ENCODE results near the gene ABR.

Gene ABR

GRCh38 chr17:1042486-1042885 is 137.3 kb downstream of the ABR start:
- peaks cover 7 to 11% of the 10 kb centered on the region in 2 donors for H3K36me3 ChIP-seq (ENCODE audit: control insufficient read depth in 2 of 2, insufficient read depth in 2 of 2, low read length in 2 of 2)
- H3K4me3 ChIP-seq (ENCODE audit: low read length in 2 of 2), result no peak overlapping the region
- H3K9me3 ChIP-seq (ENCODE audit: control insufficient read depth in 2 of 2, low read length in 2 of 2), result no peaks in the 10 kb centered on the region
- H3K27ac ChIP-seq (ENCODE audit: low read length), result no peak overlapping the region
- H3K4me1 ChIP-seq (ENCODE audit: control insufficient read depth, insufficient read depth, low read length), result peaks cover 24% of the 10 kb centered on the region
- no peaks in the 10 kb centered on the region for H3K27me3 ChIP-seq (ENCODE audit: control insufficient read depth in 1 of 2, insufficient read depth in 2 of 2, low read length in 2 of 2)
- no peak overlapping the region for H3K9ac ChIP-seq (ENCODE audit: low read length in 2 of 2)

GRCh38 chr17:1041746-1042145 is 138.0 kb downstream of the ABR start:
- H3K9ac ChIP-seq (ENCODE audit: low read length in 2 of 2), result no peak overlapping the region
- H3K4me1 ChIP-seq (ENCODE audit: control insufficient read depth, insufficient read depth, low read length), result peaks cover 17% of the 10 kb centered on the region
- H3K4me3 ChIP-seq (ENCODE audit: low read length in 2 of 2), result no peak overlapping the region
- H3K36me3 ChIP-seq (ENCODE audit: control insufficient read depth in 2 of 2, insufficient read depth in 2 of 2, low read length in 2 of 2), result peaks cover 7 to 11% of the 10 kb centered on the region in 2 donors
- no peak overlapping the region for H3K27ac ChIP-seq (ENCODE audit: low read length)
- no peaks in the 10 kb centered on the region for H3K27me3 ChIP-seq (ENCODE audit: control insufficient read depth in 1 of 2, insufficient read depth in 2 of 2, low read length in 2 of 2)
- no peaks in the 10 kb centered on the region for H3K9me3 ChIP-seq (ENCODE audit: control insufficient read depth in 2 of 2, low read length in 2 of 2)

GRCh38 chr17:1040216-1040600 is 139.6 kb downstream of the ABR start:
- Histone ChIP-seq H3K27me3 (ENCODE audit: control insufficient read depth in 1 of 2, insufficient read depth in 2 of 2, low read length in 2 of 2) (no peaks in the 10 kb centered on the region), H3K9me3 (ENCODE audit: control insufficient read depth in 2 of 2, low read length in 2 of 2) (no peaks in the 10 kb centered on the region), H3K36me3 (ENCODE audit: control insufficient read depth in 2 of 2, insufficient read depth in 2 of 2, low read length in 2 of 2) (peaks cover 7 to 9% of the 10 kb centered on the region in 2 donors), H3K9ac (ENCODE audit: low read length in 2 of 2) (no peak overlapping the region), H3K4me1 (ENCODE audit: control insufficient read depth, insufficient read depth, low read length) (peaks cover 13% of the 10 kb centered on the region), H3K27ac (ENCODE audit: low read length) (no peak overlapping the region), H3K4me3 (ENCODE audit: low read length in 2 of 2) (no peak overlapping the region)

DNA sequence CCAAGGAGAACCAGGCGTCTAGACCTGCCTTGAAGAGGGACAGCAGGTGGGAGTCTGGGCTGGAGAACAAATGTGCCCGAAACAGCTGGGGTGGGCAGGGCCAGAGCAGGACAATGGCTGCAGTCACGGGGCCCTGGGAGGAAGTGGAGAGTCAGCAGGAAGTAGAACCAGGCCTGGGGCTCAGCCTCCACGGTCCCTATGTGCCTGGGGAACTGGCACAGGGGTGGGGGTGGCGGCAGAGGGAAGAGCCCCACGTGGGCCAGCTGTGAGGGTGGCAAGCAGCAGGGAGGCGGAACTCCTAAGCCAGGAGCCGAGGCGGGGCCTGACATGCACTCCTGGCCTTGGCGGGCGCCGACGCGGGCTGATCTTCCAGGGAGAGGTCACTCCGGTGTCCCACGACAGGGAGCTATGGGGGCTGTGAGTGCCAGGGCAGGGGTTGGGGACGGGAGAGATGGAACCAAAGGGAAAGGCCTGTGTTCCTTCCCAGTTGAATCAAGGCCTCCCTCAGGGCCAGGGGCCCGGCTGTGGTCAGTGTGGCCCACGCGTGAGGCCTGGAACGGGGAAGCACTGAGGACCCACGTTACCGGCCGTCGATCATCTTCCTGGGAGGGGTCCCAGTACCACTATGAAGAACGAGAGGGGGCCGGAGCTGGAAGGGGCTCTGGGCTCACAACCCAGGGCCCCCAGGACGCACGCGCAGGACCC is 140.1 kb downstream of the ABR start:
- Histone ChIP-seq H3K9ac (ENCODE audit: low read length in 2 of 2) (no peak overlapping the region), H3K27me3 (ENCODE audit: control insufficient read depth in 1 of 2, insufficient read depth in 2 of 2, low read length in 2 of 2) (no peaks in the 10 kb centered on the region), H3K4me1 (ENCODE audit: control insufficient read depth, insufficient read depth, low read length) (peaks cover 15% of the 10 kb centered on the region), H3K4me3 (ENCODE audit: low read length in 2 of 2) (no peak overlapping the region), H3K9me3 (ENCODE audit: control insufficient read depth in 2 of 2, low read length in 2 of 2) (no peaks in the 10 kb centered on the region), H3K36me3 (ENCODE audit: control insufficient read depth in 2 of 2, insufficient read depth in 2 of 2, low read length in 2 of 2) (peaks cover 8 to 9% of the 10 kb centered on the region in 2 donors), H3K27ac (ENCODE audit: low read length) (no peak overlapping the region)

GRCh38 chr17:1039123-1039507 is 140.7 kb downstream of the ABR start:
- H3K9ac ChIP-seq (ENCODE audit: low read length in 2 of 2), result no peak overlapping the region
- peaks cover 14% of the 10 kb centered on the region for H3K4me1 ChIP-seq (ENCODE audit: control insufficient read depth, insufficient read depth, low read length)
- H3K9me3 ChIP-seq (ENCODE audit: control insufficient read depth in 2 of 2, low read length in 2 of 2), result no peaks in the 10 kb centered on the region
- peaks cover 9 to 10% of the 10 kb centered on the region in 2 donors for H3K36me3 ChIP-seq (ENCODE audit: control insufficient read depth in 2 of 2, insufficient read depth in 2 of 2, low read length in 2 of 2)
- H3K4me3 ChIP-seq (ENCODE audit: low read length in 2 of 2), result no peak overlapping the region
- no peak overlapping the region for H3K27ac ChIP-seq (ENCODE audit: low read length)
- no peaks in the 10 kb centered on the region for H3K27me3 ChIP-seq (ENCODE audit: control insufficient read depth in 1 of 2, insufficient read depth in 2 of 2, low read length in 2 of 2)

- no peak overlapping the region for H3K4me3 ChIP-seq (ENCODE audit: low read length in 2 of 2)
- H3K27ac ChIP-seq (ENCODE audit: low read length), result no peak overlapping the region
These were observed 141.2 kb downstream of the ABR start for GRCh38 chr17:1038459-1039122.

DNA sequence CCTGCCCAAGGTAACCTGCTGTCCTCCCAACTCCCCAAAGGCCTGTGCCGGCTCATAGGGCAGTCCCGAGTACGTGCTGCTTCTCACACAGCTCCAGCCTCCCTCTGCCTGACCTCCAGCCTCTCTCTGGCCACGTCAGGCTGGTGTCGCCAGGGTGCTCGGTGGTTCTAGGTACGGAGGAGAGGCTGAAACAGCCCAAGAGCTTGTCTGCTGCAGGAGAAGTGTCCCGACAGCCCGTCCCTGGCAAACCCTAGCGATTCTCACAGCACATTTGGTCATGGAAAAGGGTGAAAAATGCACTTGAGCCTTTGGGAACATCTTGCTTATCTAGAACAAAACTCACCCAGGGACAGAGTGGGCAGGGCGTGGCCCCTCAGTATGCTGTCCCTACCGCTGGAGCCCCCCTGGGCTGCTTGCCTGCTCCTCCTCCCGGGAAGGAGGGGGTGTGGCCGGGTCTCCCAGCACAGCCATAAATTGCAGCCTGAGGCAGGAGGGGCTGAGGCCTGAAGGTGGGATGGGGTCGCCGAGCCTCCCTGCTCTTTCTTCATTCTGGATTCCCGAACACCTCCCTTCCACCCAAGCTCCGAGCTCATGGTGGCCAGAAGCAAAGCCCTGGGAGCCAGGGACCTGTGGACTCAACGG is 142.4 kb downstream of the ABR start:
- Histone ChIP-seq H3K27ac (ENCODE audit: low read length) (no peak overlapping the region), H3K9me3 (ENCODE audit: control insufficient read depth in 2 of 2, low read length in 2 of 2) (no peaks in the 10 kb centered on the region), H3K27me3 (ENCODE audit: control insufficient read depth in 1 of 2, insufficient read depth in 2 of 2, low read length in 2 of 2) (no peaks in the 10 kb centered on the region), H3K4me3 (ENCODE audit: low read length in 2 of 2) (no peak overlapping the region), H3K4me1 (ENCODE audit: control insufficient read depth, insufficient read depth, low read length) (peaks cover 24% of the 10 kb centered on the region), H3K36me3 (ENCODE audit: control insufficient read depth in 2 of 2, insufficient read depth in 2 of 2, low read length in 2 of 2) (peaks cover 6 to 8% of the 10 kb centered on the region in 2 donors), H3K9ac (ENCODE audit: low read length in 2 of 2) (no peak overlapping the region)

More at GRCh38 chr17:1038459-1039122, 141.2 kb downstream of the ABR start:
- Histone ChIP-seq H3K9ac (ENCODE audit: low read length in 2 of 2) (no peak overlapping the region), H3K9me3 (ENCODE audit: control insufficient read depth in 2 of 2, low read length in 2 of 2) (no peaks in the 10 kb centered on the region), H3K27me3 (ENCODE audit: control insufficient read depth in 1 of 2, insufficient read depth in 2 of 2, low read length in 2 of 2) (no peaks in the 10 kb centered on the region), H3K4me1 (ENCODE audit: control insufficient read depth, insufficient read depth, low read length) (peaks cover 14% of the 10 kb centered on the region), H3K36me3 (ENCODE audit: control insufficient read depth in 2 of 2, insufficient read depth in 2 of 2, low read length in 2 of 2) (peaks cover 9 to 10% of the 10 kb centered on the region in 2 donors)

DNA sequence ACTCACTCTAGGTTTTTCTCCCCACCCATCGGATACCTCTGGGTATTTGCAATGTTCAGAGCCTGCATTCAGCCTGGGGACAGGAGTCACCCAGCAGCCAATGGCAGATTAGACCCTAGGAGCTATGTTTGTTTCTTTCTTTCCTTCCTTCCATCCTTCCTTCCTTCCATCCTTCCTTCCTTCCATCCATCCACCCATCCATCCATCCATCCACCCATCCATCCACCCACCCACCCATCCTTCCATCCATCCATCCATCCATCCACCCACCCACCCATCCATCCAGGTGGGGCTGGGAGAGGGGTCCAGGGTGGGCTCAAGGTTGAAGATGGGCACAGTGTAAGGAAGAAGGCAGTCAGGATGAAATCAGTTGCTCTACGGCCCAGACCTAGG is 142.9 kb downstream of the ABR start:
- no peak overlapping the region for H3K27ac ChIP-seq (ENCODE audit: low read length)

DNA sequence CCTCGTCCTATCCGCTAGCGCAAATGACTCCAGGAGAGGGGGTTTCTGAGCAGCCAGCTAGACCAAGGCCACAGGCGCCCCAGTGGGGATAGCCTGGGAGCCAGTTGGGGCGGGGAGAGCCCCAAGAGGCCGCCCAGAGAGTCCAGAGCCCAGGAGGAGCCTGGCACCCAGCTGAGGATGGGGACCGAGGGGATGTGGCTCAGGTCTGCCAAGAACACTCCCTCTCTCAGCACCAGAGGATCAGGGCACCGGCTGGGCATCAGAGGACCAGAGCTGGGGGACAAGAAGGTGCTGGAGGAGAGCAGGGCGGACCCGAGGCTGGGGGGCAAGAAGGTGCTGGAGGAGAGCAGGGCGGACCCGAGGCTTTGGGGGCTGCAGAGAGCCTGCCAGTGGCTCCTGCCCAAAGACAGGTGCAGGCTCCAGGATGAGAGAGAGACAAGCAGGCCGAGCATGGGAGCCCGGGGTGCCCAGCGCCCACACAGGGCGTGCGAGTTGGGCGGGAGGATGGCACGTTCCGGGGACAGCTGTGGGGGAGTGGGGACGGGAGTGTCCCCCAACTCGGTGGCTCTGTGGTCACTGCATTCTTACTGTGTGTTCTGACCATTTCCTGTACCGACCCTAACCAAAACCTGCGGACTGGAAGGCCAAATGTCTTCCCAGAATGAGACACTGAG is 143.5 kb downstream of the ABR start:
- Histone ChIP-seq H3K27me3 (ENCODE audit: control insufficient read depth in 1 of 2, insufficient read depth in 2 of 2, low read length in 2 of 2) (no peaks in the 10 kb centered on the region), H3K36me3 (ENCODE audit: control insufficient read depth in 2 of 2, insufficient read depth in 2 of 2, low read length in 2 of 2) (peaks cover 0 to 4% of the 10 kb centered on the region in 2 donors), H3K4me3 (ENCODE audit: low read length in 2 of 2) (no peak overlapping the region), H3K27ac (ENCODE audit: low read length) (no peak overlapping the region), H3K4me1 (ENCODE audit: control insufficient read depth, insufficient read depth, low read length) (peaks cover 28% of the 10 kb centered on the region), H3K9me3 (ENCODE audit: control insufficient read depth in 2 of 2, low read length in 2 of 2) (no peaks in the 10 kb centered on the region), H3K9ac (ENCODE audit: low read length in 2 of 2) (no peak overlapping the region)

More for the DNA sequence above, 142.9 kb downstream of the ABR start:
- H3K9me3 ChIP-seq (ENCODE audit: control insufficient read depth in 2 of 2, low read length in 2 of 2), result no peaks in the 10 kb centered on the region
- H3K27me3 ChIP-seq (ENCODE audit: control insufficient read depth in 1 of 2, insufficient read depth in 2 of 2, low read length in 2 of 2), result no peaks in the 10 kb centered on the region
- H3K36me3 ChIP-seq (ENCODE audit: control insufficient read depth in 2 of 2, insufficient read depth in 2 of 2, low read length in 2 of 2), result peaks cover under 1 to 4% of the 10 kb centered on the region in 2 donors
- peaks cover 30% of the 10 kb centered on the region for H3K4me1 ChIP-seq (ENCODE audit: control insufficient read depth, insufficient read depth, low read length)
- no peak overlapping the region for H3K4me3 ChIP-seq (ENCODE audit: low read length in 2 of 2)
- no peak overlapping the region for H3K9ac ChIP-seq (ENCODE audit: low read length in 2 of 2)

GRCh38 chr17:1035546-1036170 is 144.1 kb downstream of the ABR start:
- Histone ChIP-seq H3K27me3 (ENCODE audit: control insufficient read depth in 1 of 2, insufficient read depth in 2 of 2, low read length in 2 of 2) (no peaks in the 10 kb centered on the region), H3K9ac (ENCODE audit: low read length in 2 of 2) (no peak overlapping the region), H3K27ac (ENCODE audit: low read length) (no peak overlapping the region), H3K4me1 (ENCODE audit: control insufficient read depth, insufficient read depth, low read length) (peaks cover 31% of the 10 kb centered on the region), H3K4me3 (ENCODE audit: low read length in 2 of 2) (no peak overlapping the region), H3K9me3 (ENCODE audit: control insufficient read depth in 2 of 2, low read length in 2 of 2) (no peaks in the 10 kb centered on the region), H3K36me3 (ENCODE audit: control insufficient read depth in 2 of 2, insufficient read depth in 2 of 2, low read length in 2 of 2) (peaks cover 0 to 4% of the 10 kb centered on the region in 2 donors)
